Activated naive CD4-positive, alpha-beta T cell treated with anti-CD3 and anti-CD28 coated beads for 36 hours (primary cell): ENCODE data around the gene PAQR9. TPM values are rescaled to one million over a fixed set of nuclear protein-coding genes. Genes with fewer than 3 reads are reported as not detected.

ENCODE experiments used
- CTCF ChIA-PET: fragments of 350-600 bp; sonication (Branson Sonifier 250); formaldehyde crosslinking; loops from one replicate; lab custom pipeline; 2021; ENCODE audit warnings: antibody characterized with exemption; lab: Charles Lee
- DNase-seq: peaks from one replicate; pipeline ENCODE4 v3.0.0-alpha.2; 2020
- H3K27ac Mint-ChIP-seq: one replicate; pipeline ENCODE4 v1.8.0; 2021; ENCODE audit warnings: mild to moderate bottlenecking, mixed read lengths
- H3K27me3 Mint-ChIP-seq: one replicate; pipeline ENCODE4 v1.8.0; 2021; ENCODE audit warnings: low read depth, mixed read lengths
- H3K36me3 Mint-ChIP-seq: one replicate; pipeline ENCODE4 v1.8.0; 2021; ENCODE audit warnings: low read depth, mixed read lengths
- H3K4me1 Mint-ChIP-seq: one replicate; pipeline ENCODE4 v1.8.0; 2021; ENCODE audit warnings: low read depth, mixed read lengths
- H3K4me3 Mint-ChIP-seq: one replicate; pipeline ENCODE4 v1.8.0; 2021; ENCODE audit warnings: mild to moderate bottlenecking, moderate library complexity, mixed read lengths
- H3K9me3 Mint-ChIP-seq: one replicate; pipeline ENCODE4 v1.8.0; 2021; ENCODE audit warnings: mixed read lengths
- intact Hi-C: fragments of 100-400 bp; cut with micrococcal nuclease; formaldehyde crosslinking; loops from one replicate; pipeline ENCODE4 v1.15.1; 2023
- total RNA-seq, 2 experiments: library from RNA; stranded (reverse); gene quantifications; one replicate each; pipeline ENCODE4 v1.2.3, GENCODE V29; 2021

The PAQR9 gene
- total RNA-seq, 2 experiments from 2014 or later, result not detected

GRCh38 chr3:142962175-142962519 lies 1.3 kb downstream of the PAQR9 start:
- Mint-ChIP-seq H3K4me1 (peaks cover 8% of the 10 kb centered on the region), H3K9me3 (no peaks in the 10 kb centered on the region), H3K4me3 (peak overlapping the region; percentile 71), H3K36me3 (no peaks in the 10 kb centered on the region), H3K27me3 (peaks cover 56% of the 10 kb centered on the region), H3K27ac (no peak overlapping the region)
- intact Hi-C loops, result no loop called here
- CTCF ChIA-PET, result interaction anchor here (1.0 kb wide), 1 partner anchor 26 kb away, joined by 3 read pairs; no protein-coding TSS in a partner anchor
- DNase-seq, result no peak

GRCh38 chr3:142961539-142961938 lies 1.9 kb downstream of the PAQR9 start:
- Mint-ChIP-seq H3K4me3 (no peak overlapping the region), H3K36me3 (no peaks in the 10 kb centered on the region), H3K27me3 (peaks cover 59% of the 10 kb centered on the region), H3K27ac (no peak overlapping the region), H3K4me1 (peaks cover 8% of the 10 kb centered on the region), H3K9me3 (no peaks in the 10 kb centered on the region)
- CTCF ChIA-PET, result interaction anchor here (1.0 kb wide), 1 partner anchor 26 kb away, joined by 3 read pairs; no protein-coding TSS in a partner anchor
- DNase-seq, result no peak
- intact Hi-C loops, result no loop called here

GRCh38 chr3:142960322-142960850 lies 3.1 kb downstream of the PAQR9 start:
- Mint-ChIP-seq H3K4me3 (no peak overlapping the region), H3K27ac (no peak overlapping the region), H3K9me3 (no peaks in the 10 kb centered on the region), H3K36me3 (no peaks in the 10 kb centered on the region), H3K27me3 (peaks cover 57% of the 10 kb centered on the region), H3K4me1 (peaks cover 8% of the 10 kb centered on the region)
- CTCF ChIA-PET, result no interaction called here
- no peak for DNase-seq
- intact Hi-C loops, result no loop called here

- Mint-ChIP-seq H3K9me3 (no peaks in the 10 kb centered on the region), H3K4me3 (no peak overlapping the region), H3K4me1 (peaks cover 5% of the 10 kb centered on the region), H3K36me3 (no peaks in the 10 kb centered on the region), H3K27ac (no peak overlapping the region), H3K27me3 (peaks cover 48% of the 10 kb centered on the region)
- CTCF ChIA-PET, result interaction anchor here (0.5 to 1.3 kb wide), 2 partner anchors 14 to 46 kb away, joined by 3 read pairs; no protein-coding TSS in a partner anchor
- peak; percentile 42 for DNase-seq
- intact Hi-C loops, result no loop called here
Measured at GRCh38 chr3:142958707-142959106, 4.8 kb downstream of the PAQR9 start.

GRCh38 chr3:142953443-142953842 lies 10.0 kb downstream of the PAQR9 start:
- DNase-seq, result no peak
- intact Hi-C loops, result no loop called here
- H3K27ac Mint-ChIP-seq, result no peak overlapping the region
- H3K27me3 Mint-ChIP-seq, result peaks cover 42% of the 10 kb centered on the region
- H3K9me3 Mint-ChIP-seq, result no peaks in the 10 kb centered on the region
- H3K36me3 Mint-ChIP-seq, result no peaks in the 10 kb centered on the region
- H3K4me1 Mint-ChIP-seq, result no peaks in the 10 kb centered on the region
- CTCF ChIA-PET, result no interaction called here
- H3K4me3 Mint-ChIP-seq, result no peak overlapping the region

- no peak for DNase-seq
- intact Hi-C loops, result no loop called here
- Mint-ChIP-seq H3K9me3 (no peaks in the 10 kb centered on the region), H3K4me3 (no peak overlapping the region), H3K36me3 (no peaks in the 10 kb centered on the region), H3K27ac (no peak overlapping the region), H3K4me1 (peaks cover 7% of the 10 kb centered on the region), H3K27me3 (peaks cover 43% of the 10 kb centered on the region)
- CTCF ChIA-PET, result interaction anchor here (0.6 kb wide), 1 partner anchor 15 kb away, joined by 3 read pairs; no protein-coding TSS in a partner anchor
Measured at GRCh38 chr3:142952272-142953193, 10.9 kb downstream of the PAQR9 start.

- CTCF ChIA-PET, result interaction anchor here (0.6 kb wide), 1 partner anchor 14 kb away, joined by 3 read pairs; no protein-coding TSS in a partner anchor
- H3K27ac Mint-ChIP-seq, result no peak overlapping the region
- DNase-seq, result no peak
- peaks cover 40% of the 10 kb centered on the region for H3K27me3 Mint-ChIP-seq
- intact Hi-C loops, result no loop called here
- peaks cover 8% of the 10 kb centered on the region for H3K4me1 Mint-ChIP-seq
- no peak overlapping the region for H3K4me3 Mint-ChIP-seq
- H3K36me3 Mint-ChIP-seq, result no peaks in the 10 kb centered on the region
- H3K9me3 Mint-ChIP-seq, result no peaks in the 10 kb centered on the region
Measured at GRCh38 chr3:142951794-142952193, 11.7 kb downstream of the PAQR9 start.

GRCh38 chr3:142950972-142951371 lies 12.5 kb downstream of the PAQR9 start:
- Mint-ChIP-seq H3K36me3 (no peaks in the 10 kb centered on the region), H3K4me1 (peaks cover 8% of the 10 kb centered on the region), H3K9me3 (no peaks in the 10 kb centered on the region), H3K27ac (no peak overlapping the region), H3K27me3 (peaks cover 46% of the 10 kb centered on the region), H3K4me3 (no peak overlapping the region)
- CTCF ChIA-PET, result interaction anchor here (1.0 kb wide), 1 partner anchor 122 kb away, joined by 3 read pairs; no protein-coding TSS in a partner anchor
- intact Hi-C loops, result no loop called here
- no peak for DNase-seq

- CTCF ChIA-PET, result interaction anchor here (0.6 to 1.6 kb wide), 7 partner anchors 17 to 1072 kb away, joined by 3 to 5 read pairs (median 4); no protein-coding TSS in a partner anchor
- Mint-ChIP-seq H3K27ac (no peak overlapping the region), H3K9me3 (no peaks in the 10 kb centered on the region), H3K36me3 (no peaks in the 10 kb centered on the region), H3K4me1 (peaks cover 12% of the 10 kb centered on the region), H3K4me3 (peak overlapping the region; percentile 21), H3K27me3 (peaks cover 48% of the 10 kb centered on the region)
- DNase-seq, result peak; percentile 47
- intact Hi-C loops, result no loop called here
Measured at GRCh38 chr3:142947799-142948575, 15.5 kb downstream of the PAQR9 start.

- no peaks in the 10 kb centered on the region for H3K9me3 Mint-ChIP-seq
- H3K27me3 Mint-ChIP-seq, result peaks cover 44% of the 10 kb centered on the region
- peaks cover 12% of the 10 kb centered on the region for H3K4me1 Mint-ChIP-seq
- DNase-seq, result peak; percentile 10
- CTCF ChIA-PET, result interaction anchor here (0.6 to 1.0 kb wide), 2 partner anchors 40 to 97 kb away, joined by 4 to 5 read pairs; no protein-coding TSS in a partner anchor
- H3K4me3 Mint-ChIP-seq, result peak overlapping the region; percentile 21
- H3K36me3 Mint-ChIP-seq, result no peaks in the 10 kb centered on the region
- intact Hi-C loops, result no loop called here
- H3K27ac Mint-ChIP-seq, result no peak overlapping the region
Measured at GRCh38 chr3:142947352-142947751, 16.1 kb downstream of the PAQR9 start.

- CTCF ChIA-PET, result interaction anchor here (0.6 to 1.0 kb wide), 2 partner anchors 41 to 45 kb away, joined by 3 to 5 read pairs; no protein-coding TSS in a partner anchor
- peaks cover 42% of the 10 kb centered on the region for H3K27me3 Mint-ChIP-seq
- H3K27ac Mint-ChIP-seq, result no peak overlapping the region
- no peaks in the 10 kb centered on the region for H3K36me3 Mint-ChIP-seq
- H3K4me1 Mint-ChIP-seq, result peaks cover 12% of the 10 kb centered on the region
- intact Hi-C loops, result no loop called here
- H3K4me3 Mint-ChIP-seq, result no peak overlapping the region
- H3K9me3 Mint-ChIP-seq, result no peaks in the 10 kb centered on the region
- DNase-seq, result no peak
Measured at GRCh38 chr3:142946861-142947260, 16.6 kb downstream of the PAQR9 start.

- H3K27ac Mint-ChIP-seq, result no peak overlapping the region
- DNase-seq, result no peak
- no peak overlapping the region for H3K4me3 Mint-ChIP-seq
- CTCF ChIA-PET, result interaction anchor here (0.6 kb wide), 1 partner anchor 20 kb away, joined by 5 read pairs; no protein-coding TSS in a partner anchor
- no peaks in the 10 kb centered on the region for H3K36me3 Mint-ChIP-seq
- peaks cover 12% of the 10 kb centered on the region for H3K4me1 Mint-ChIP-seq
- no peaks in the 10 kb centered on the region for H3K9me3 Mint-ChIP-seq
- intact Hi-C loops, result no loop called here
- peaks cover 32% of the 10 kb centered on the region for H3K27me3 Mint-ChIP-seq
Measured at GRCh38 chr3:142945023-142945422, 18.5 kb downstream of the PAQR9 start.
